Measurements from ENCODE around the gene POU6F2. TPM values are rescaled to one million over a fixed set of nuclear protein-coding genes. Genes with fewer than 3 reads are reported as not detected.

The POU6F2 gene, protein sequence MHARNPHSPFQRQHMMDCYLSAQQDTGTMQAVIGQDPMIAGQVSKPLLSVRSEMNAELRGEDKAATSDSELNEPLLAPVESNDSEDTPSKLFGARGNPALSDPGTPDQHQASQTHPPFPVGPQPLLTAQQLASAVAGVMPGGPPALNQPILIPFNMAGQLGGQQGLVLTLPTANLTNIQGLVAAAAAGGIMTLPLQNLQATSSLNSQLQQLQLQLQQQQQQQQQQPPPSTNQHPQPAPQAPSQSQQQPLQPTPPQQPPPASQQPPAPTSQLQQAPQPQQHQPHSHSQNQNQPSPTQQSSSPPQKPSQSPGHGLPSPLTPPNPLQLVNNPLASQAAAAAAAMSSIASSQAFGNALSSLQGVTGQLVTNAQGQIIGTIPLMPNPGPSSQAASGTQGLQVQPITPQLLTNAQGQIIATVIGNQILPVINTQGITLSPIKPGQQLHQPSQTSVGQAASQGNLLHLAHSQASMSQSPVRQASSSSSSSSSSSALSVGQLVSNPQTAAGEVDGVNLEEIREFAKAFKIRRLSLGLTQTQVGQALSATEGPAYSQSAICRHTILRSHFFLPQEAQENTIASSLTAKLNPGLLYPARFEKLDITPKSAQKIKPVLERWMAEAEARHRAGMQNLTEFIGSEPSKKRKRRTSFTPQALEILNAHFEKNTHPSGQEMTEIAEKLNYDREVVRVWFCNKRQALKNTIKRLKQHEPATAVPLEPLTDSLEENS
- total RNA-seq = under 0.01 and 0.32 TPM in 2 replicates

DNA sequence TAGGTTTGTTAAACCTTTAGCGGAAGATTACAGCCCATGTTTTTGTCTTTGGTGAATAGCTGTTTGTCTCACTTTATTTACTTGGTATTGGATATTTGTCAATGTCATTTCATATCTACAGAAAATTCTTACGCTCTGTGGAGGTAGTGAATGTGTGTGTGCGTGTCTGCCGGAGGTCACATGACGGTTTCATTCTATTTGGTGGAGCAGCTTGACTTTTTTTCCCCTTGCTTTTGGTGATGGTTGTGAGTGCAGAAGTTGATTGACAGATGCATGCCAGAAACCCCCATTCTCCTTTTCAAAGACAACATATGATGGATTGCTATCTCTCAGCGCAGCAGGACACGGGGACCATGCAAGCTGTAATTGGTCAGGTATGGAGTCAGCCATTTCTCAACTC, at the start of gene POU6F2:
Gene POU6F2, plus strand, starts transcription at position 225 of the 400 bp plus-strand sequence. Its CDS starts 45 bp downstream, at position 270.
- TF ChIP-seq CTCF (IDR thresholded peaks at IDR 0.05; ENCODE audit: insufficient read depth, low read depth, low read length) = no peak
- DNase-seq (ENCODE audit: low read depth) = no peak
- no peak within 1 kb of the TSS for H3K4me3 ChIP-seq (ENCODE audit: low read depth, low read length)

DNA sequence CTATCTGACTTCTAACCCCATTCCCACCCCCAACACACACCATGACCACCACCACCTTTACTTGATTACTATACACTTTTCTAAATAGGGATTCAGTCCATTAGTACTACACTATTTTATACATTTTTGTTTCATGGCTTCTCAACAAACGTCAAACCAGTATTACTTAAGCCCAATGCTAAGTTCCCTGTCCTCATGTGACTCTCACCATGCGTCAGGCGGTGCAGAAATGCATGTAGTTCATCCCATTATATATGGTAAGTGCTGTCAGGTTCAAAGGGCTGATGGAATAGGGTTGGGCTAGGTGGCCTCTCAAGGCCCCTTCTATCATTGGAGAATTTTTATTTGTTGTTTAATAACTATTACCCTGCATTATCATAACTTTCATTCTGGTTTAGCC, 49.2 kb upstream of the POU6F2 start:
- H3K4me3 ChIP-seq (ENCODE audit: low read depth, low read length) = no peak overlapping the region
- no peak for TF ChIP-seq CTCF (IDR thresholded peaks at IDR 0.05; ENCODE audit: insufficient read depth, low read depth, low read length)
- no peak for DNase-seq (ENCODE audit: low read depth)

GRCh38 chr7:38929460-38930171, 48.1 kb upstream of the POU6F2 start:
- no peak for TF ChIP-seq CTCF (IDR thresholded peaks at IDR 0.05; ENCODE audit: insufficient read depth, low read depth, low read length)
- no peak overlapping the region for H3K4me3 ChIP-seq (ENCODE audit: low read depth, low read length)
- no peak for DNase-seq (ENCODE audit: low read depth)

DNA sequence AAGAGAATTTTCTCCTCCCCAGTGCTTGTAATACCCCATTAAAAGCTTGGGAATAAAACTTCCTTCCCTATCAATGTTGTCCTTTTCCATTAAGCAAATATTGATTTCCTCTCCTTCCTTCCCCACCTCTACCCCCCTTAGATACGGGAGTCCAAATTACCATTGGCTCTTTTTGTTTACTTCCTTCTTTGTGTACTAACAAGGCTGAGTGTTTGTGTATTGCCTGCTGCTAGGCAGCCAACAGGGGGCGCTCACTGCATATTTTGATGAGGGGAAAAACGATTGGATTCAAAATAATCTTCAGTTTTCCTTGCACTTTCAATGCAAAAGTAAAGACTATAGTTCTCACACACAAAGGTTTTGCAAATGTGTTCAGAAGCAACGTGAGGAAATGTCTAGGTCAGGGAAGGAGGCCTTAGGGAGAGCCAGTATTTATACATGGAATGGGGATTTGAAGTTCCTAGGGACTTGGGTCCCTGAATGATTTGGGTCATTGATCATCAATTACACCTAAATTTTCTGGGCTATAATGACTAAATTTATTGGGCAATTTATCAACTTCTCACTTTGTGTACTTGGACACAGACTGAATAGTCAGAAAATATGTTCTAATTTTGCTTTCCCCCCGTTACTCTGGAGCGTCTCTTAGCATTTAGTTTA, 45.1 kb upstream of the POU6F2 start:
- H3K4me3 ChIP-seq (ENCODE audit: low read depth, low read length) = no peak overlapping the region
- peak; percentile 62 for DNase-seq (ENCODE audit: low read depth)
- TF ChIP-seq CTCF (IDR thresholded peaks at IDR 0.05; ENCODE audit: insufficient read depth, low read depth, low read length) = peak; percentile 97

- no peak for DNase-seq (ENCODE audit: low read depth)
- H3K4me3 ChIP-seq (ENCODE audit: low read depth, low read length) = no peak overlapping the region
- no peak for TF ChIP-seq CTCF (IDR thresholded peaks at IDR 0.05; ENCODE audit: insufficient read depth, low read depth, low read length)
Measured at GRCh38 chr7:38934051-38934450, 43.7 kb upstream of the POU6F2 start.

DNA sequence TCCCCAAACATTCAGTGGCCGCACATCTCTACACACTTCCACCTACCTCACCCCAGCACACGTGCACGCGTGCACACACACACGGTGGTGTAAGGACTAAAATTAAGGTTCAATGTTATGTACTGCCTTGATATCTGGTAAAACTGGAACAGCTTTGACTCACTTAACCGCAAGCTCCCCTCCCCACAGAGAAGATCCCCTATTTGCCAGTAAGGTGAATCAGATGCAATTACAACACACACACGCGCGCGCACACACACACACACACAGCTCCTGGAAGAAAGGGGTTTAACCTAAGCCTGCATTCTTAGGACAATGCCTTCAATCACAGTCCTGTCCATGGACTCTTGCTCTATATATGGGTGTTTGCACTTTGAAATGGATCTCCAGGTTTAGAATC, 43.2 kb upstream of the POU6F2 start:
- no peak overlapping the region for H3K4me3 ChIP-seq (ENCODE audit: low read depth, low read length)
- TF ChIP-seq CTCF (IDR thresholded peaks at IDR 0.05; ENCODE audit: insufficient read depth, low read depth, low read length) = no peak
- DNase-seq (ENCODE audit: low read depth) = no peak

Measured in fibroblast of villous mesenchyme (primary cell).